Immature natural killer cell (primary cell): Measurements from ENCODE around the gene ZPBP. TPM values are rescaled to one million over a fixed set of nuclear protein-coding genes. Genes with fewer than 3 reads are reported as not detected.

Source experiments
- DNase-seq, 3 donors: peaks; one replicate each; pipeline ENCODE4 v3.0.0; 2022; ENCODE audit warnings: mixed read lengths in 1 of 3
- H3K27ac Mint-ChIP-seq, 6 donors: one replicate each; pipeline ENCODE4 v1.8.0; 2020; ENCODE audit warnings: mixed read lengths in 6 of 6, mild to moderate bottlenecking in 5 of 6, inconsistent platforms in 4 of 6, moderate library complexity in 3 of 6
- H3K27me3 Mint-ChIP-seq, 3 donors: one replicate each; pipeline ENCODE4 v1.8.0; 2020 to 2021; ENCODE audit warnings: low read depth in 3 of 3, mild to moderate bottlenecking in 3 of 3, mixed read lengths in 3 of 3, moderate library complexity in 3 of 3, inconsistent platforms in 1 of 3
- H3K36me3 Mint-ChIP-seq, 3 donors: one replicate each; pipeline ENCODE4 v1.8.0; 2020; ENCODE audit warnings: mixed read lengths in 3 of 3, inconsistent platforms in 2 of 3, mild to moderate bottlenecking in 2 of 3
- H3K4me1 Mint-ChIP-seq, 2 donors: one replicate each; pipeline ENCODE4 v1.8.0; 2020; ENCODE audit warnings: inconsistent platforms in 2 of 2, mild to moderate bottlenecking in 2 of 2, mixed read lengths in 2 of 2, moderate library complexity in 1 of 2
- H3K4me3 Mint-ChIP-seq, 5 donors: one replicate each; pipeline ENCODE4 v1.8.0; 2020; ENCODE audit warnings: mild to moderate bottlenecking in 5 of 5, mixed read lengths in 5 of 5, inconsistent platforms in 3 of 5, moderate library complexity in 3 of 5
- H3K9me3 Mint-ChIP-seq, 6 donors: one replicate each; pipeline ENCODE4 v1.8.0; 2020; ENCODE audit warnings: mild to moderate bottlenecking in 6 of 6, mixed read lengths in 6 of 6, inconsistent platforms in 4 of 6, moderate library complexity in 3 of 6
- polyA plus RNA-seq, 3 donors: library from polyadenylated mRNA; unstranded; fragments of 300-500 nt; fragmentation: Illumina TruSeq; gene quantifications; one replicate each; pipeline ENCODE4 v1.2.3, GENCODE V29; 2021

The ZPBP gene
- polyA plus RNA-seq, 3 donors from 2014 or later, result 0.28 TPM; not detected in 2

DNA sequence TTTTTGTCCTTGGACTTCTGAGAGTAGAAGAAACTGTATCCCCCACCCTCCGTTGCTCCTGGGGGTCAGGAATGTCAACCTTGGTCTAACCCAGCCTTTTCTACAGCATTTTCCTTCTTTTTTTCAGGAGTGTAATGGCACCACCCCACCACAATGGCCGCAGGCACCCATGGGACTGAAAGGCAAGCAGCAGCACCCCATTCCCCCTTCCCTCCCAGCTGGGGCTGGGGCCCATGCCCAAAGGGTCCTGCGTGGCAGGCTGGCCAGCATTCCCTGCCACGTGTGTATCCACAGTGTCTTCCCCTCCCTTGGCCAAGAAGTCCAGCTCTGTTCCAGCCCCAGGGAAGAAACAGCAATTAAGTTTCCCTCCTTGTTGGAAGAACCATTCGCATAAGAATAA is 106.9 kb downstream of the ZPBP start:
- H3K4me3 Mint-ChIP-seq, result no peak overlapping the region
- peaks cover 0 to 2% (median 0%) of the 10 kb centered on the region in 3 donors for H3K27me3 Mint-ChIP-seq
- no peaks in the 10 kb centered on the region for H3K36me3 Mint-ChIP-seq
- no peak for DNase-seq
- H3K9me3 Mint-ChIP-seq, result peaks cover 0 to 45% (median 12%) of the 10 kb centered on the region in 6 donors
- H3K4me1 Mint-ChIP-seq, result no peaks in the 10 kb centered on the region
- H3K27ac Mint-ChIP-seq, result no peak overlapping the region

DNA sequence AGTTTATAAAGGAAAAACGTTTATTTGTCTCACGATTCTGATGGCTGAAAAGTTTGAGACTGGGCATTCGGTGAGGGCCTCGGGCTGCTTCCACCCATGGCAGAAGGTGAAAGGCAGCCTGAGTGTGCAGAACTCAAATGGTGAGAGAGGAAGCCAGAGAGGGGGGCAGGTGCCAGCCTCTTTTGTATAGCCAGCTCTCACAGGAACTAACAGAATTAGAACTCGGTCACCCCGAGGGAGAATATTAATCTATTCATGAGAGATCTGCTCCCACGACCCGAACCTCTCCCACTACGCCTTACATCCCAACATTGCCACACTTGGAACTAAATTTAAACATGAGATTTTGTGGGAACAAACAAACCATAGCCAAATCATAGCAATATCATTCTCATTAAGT is 112.6 kb downstream of the ZPBP start:
- peaks cover 0 to 4% (median 0%) of the 10 kb centered on the region in 6 donors for H3K9me3 Mint-ChIP-seq
- H3K4me3 Mint-ChIP-seq, result no peak overlapping the region
- no peaks in the 10 kb centered on the region for H3K36me3 Mint-ChIP-seq
- peaks cover 0 to 1% (median 0%) of the 10 kb centered on the region in 3 donors for H3K27me3 Mint-ChIP-seq
- H3K4me1 Mint-ChIP-seq, result no peaks in the 10 kb centered on the region
- H3K27ac Mint-ChIP-seq, result no peak overlapping the region
- DNase-seq, result no peak

DNA sequence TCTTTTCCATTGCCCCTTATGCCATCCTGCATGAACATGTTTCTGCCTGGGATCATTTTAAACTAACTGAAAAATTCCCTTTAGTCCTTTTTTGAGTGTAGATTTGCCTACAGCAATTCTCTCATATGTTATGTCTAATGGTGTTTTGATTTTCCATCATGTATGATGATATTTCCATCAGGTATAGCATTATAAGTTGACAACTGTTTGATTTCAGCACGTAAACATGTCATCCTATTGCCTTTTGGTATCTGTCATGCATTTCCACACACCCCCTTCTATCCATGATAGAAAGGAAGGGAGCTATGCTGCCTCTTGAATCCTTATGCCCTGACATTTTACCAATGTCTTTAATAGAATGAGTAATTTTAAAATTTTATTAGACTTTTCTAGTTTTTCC is 116.8 kb downstream of the ZPBP start:
- H3K9me3 Mint-ChIP-seq, result peaks cover 0 to 4% (median 0%) of the 10 kb centered on the region in 6 donors
- no peaks in the 10 kb centered on the region for H3K36me3 Mint-ChIP-seq
- no peak overlapping the region for H3K4me3 Mint-ChIP-seq
- no peak overlapping the region for H3K27ac Mint-ChIP-seq
- H3K4me1 Mint-ChIP-seq, result no peaks in the 10 kb centered on the region
- peaks cover 0 to 3% (median 1%) of the 10 kb centered on the region in 3 donors for H3K27me3 Mint-ChIP-seq
- no peak for DNase-seq

DNA sequence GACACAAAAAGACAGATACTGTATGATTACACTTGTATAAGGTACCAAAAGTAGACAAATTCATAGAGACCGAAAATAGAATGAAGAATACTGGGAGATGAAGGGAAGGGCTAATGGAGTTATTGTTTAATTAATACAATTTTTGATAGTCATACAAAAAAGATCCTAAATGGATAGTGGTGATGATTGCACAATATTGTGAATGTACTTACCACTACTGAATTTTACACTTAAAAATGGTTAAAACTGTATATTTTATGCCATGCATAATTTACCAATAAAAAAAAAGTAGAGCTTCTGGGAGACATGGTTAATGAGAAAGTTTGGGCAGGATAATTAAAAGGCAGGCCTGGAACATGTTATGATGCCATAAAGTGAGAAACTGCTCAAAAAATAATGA is 119.0 kb downstream of the ZPBP start:
- no peak for DNase-seq
- Mint-ChIP-seq H3K4me1 (no peaks in the 10 kb centered on the region), H3K27me3 (peaks cover 0 to 3% (median 3%) of the 10 kb centered on the region in 3 donors), H3K4me3 (no peak overlapping the region), H3K27ac (no peak overlapping the region), H3K9me3 (peaks cover 0 to 3% (median 0%) of the 10 kb centered on the region in 6 donors), H3K36me3 (no peaks in the 10 kb centered on the region)

DNA sequence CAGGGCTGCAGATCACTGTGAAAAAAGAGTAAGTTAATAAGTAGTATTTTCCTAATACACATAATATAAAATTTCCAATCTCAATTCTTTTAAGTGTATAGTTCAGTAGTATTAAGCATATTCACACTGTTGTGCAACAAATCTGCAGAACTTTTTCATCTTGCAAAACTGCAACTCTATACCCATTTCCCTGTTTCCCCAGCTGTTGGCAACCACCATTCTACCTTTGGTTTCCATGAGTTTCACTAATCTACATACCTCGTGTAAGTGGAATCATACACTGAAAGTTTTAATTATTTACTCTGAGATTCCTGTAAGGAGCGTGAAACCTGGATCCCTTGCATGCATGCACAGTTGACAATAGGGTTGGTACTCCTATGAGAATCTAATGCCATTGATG is 155.4 kb downstream of the ZPBP start:
- no peaks in the 10 kb centered on the region for H3K36me3 Mint-ChIP-seq
- no peaks in the 10 kb centered on the region for H3K4me1 Mint-ChIP-seq
- no peaks in the 10 kb centered on the region for H3K27me3 Mint-ChIP-seq

DNA sequence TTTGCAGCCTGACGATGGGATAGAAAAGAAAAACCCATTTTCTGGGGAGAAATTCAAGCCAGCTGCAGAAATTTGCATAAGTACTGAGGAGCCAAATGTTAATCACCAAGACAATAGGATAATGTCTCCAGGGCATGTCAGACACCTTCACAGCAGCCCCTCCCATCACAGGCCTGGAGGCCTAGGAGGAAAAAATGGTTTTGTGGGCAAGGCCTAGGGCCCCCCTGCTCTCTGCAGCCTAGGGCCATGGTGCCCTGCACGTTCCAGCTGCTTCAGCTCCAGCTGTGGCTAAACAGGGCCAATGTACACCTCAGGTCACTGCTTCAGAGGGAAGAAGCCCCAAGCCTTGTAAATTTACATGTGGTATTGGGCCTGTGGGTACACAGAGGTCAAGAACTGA is 161.4 kb downstream of the ZPBP start:
- DNase-seq, result no peak
- H3K4me1 Mint-ChIP-seq, result no peaks in the 10 kb centered on the region
- H3K36me3 Mint-ChIP-seq, result no peaks in the 10 kb centered on the region
- H3K9me3 Mint-ChIP-seq, result peaks cover 2 to 29% (median 9%) of the 10 kb centered on the region in 6 donors
- H3K4me3 Mint-ChIP-seq, result no peak overlapping the region
- no peak overlapping the region for H3K27ac Mint-ChIP-seq
- no peaks in the 10 kb centered on the region for H3K27me3 Mint-ChIP-seq

More for the DNA sequence above, 155.4 kb downstream of the ZPBP start:
- H3K9me3 Mint-ChIP-seq, result peaks cover 2 to 24% (median 5%) of the 10 kb centered on the region in 6 donors
- H3K4me3 Mint-ChIP-seq, result no peak overlapping the region
- DNase-seq, result no peak
- H3K27ac Mint-ChIP-seq, result no peak overlapping the region

DNA sequence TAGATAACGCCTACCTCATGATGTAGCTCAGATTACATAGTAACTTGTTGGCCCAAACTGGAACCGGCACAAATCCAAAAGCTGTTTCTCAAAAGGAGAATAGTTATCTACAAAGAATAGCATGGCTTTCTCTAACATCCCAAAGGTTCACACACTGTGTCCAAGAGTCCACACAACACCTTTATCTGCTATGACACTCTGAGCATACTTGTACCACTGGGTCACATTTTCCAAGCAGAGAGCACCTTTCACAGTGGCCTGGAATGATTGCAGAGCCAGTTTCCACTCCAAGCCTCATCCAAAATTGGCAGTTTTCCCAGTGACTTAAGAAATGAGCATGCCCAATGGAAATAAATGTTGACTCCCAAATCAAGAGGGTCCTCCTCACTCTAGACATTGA is 164.3 kb downstream of the ZPBP start:
- Mint-ChIP-seq H3K4me1 (no peaks in the 10 kb centered on the region), H3K4me3 (no peak overlapping the region), H3K9me3 (peaks cover 7 to 29% (median 9%) of the 10 kb centered on the region in 6 donors), H3K36me3 (no peaks in the 10 kb centered on the region), H3K27ac (no peak overlapping the region), H3K27me3 (no peaks in the 10 kb centered on the region)
- no peak for DNase-seq

DNA sequence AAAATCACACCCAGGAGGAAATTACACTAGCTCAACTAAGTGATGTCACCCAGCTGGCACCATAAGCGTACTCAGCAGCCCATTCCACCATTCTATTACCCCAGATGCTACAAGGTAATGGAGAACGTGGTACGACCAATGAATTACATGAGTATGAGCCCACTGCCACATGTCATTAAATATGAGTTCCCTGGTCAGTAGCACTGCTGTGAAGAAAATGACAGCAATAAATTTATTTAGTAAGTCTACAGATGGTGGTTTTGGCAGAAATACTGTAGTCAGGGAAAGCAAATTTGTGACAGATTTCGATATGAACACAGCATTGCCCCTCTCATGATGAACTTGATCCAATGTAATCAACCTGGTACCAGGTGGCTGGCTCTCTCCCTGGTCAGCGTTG is 165.4 kb downstream of the ZPBP start:
- Mint-ChIP-seq H3K27ac (no peak overlapping the region), H3K9me3 (peaks cover 5 to 26% (median 9%) of the 10 kb centered on the region in 6 donors), H3K4me1 (no peaks in the 10 kb centered on the region), H3K36me3 (no peaks in the 10 kb centered on the region), H3K27me3 (no peaks in the 10 kb centered on the region), H3K4me3 (no peak overlapping the region)
- no peak for DNase-seq

DNA sequence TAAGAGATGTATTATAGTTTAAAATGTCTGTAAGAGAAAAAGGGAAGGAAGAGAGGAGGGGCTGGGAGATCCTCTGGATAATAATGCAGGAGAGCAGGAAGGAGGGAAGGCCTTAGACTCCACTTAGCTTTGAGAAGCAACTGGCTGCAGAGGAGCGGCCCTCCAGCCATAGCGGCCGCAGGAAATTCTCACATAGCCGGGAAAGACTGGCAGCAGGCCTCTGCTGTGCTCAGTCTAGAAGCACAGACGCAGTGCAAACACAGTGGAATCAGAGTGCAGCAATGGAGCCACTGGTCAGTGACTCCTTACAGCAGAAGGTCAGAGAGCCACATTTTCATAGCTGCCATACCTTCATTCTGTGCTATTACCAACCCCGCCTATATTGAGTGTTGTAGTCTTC is 166.3 kb downstream of the ZPBP start:
- no peak overlapping the region for H3K4me3 Mint-ChIP-seq
- no peak for DNase-seq
- H3K36me3 Mint-ChIP-seq, result no peaks in the 10 kb centered on the region
- H3K27ac Mint-ChIP-seq, result no peak overlapping the region
- no peaks in the 10 kb centered on the region for H3K27me3 Mint-ChIP-seq
- peaks cover 5 to 20% (median 8%) of the 10 kb centered on the region in 6 donors for H3K9me3 Mint-ChIP-seq
- no peaks in the 10 kb centered on the region for H3K4me1 Mint-ChIP-seq

DNA sequence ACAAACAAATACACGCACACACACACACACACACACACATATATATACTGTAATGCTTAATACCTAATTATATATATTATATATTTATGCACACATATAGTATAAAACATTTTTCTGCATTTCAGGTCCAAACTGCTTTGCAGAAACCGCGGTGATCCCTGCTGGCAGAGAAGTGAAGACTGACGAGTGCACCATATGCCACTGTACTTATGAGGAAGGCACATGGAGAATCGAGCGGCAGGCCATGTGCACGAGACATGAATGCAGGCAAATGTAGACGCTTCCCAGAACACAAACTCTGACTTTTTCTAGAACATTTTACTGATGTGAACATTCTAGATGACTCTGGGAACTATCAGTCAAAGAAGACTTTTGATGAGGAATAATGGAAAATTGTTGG is 181.1 kb downstream of the ZPBP start:
- DNase-seq, result no peak
- no peak overlapping the region for H3K27ac Mint-ChIP-seq
- H3K4me3 Mint-ChIP-seq, result no peak overlapping the region
- H3K4me1 Mint-ChIP-seq, result no peaks in the 10 kb centered on the region
- no peaks in the 10 kb centered on the region for H3K36me3 Mint-ChIP-seq
- H3K9me3 Mint-ChIP-seq, result peaks cover 0 to 10% (median 2%) of the 10 kb centered on the region in 6 donors
- peaks cover 0 to 3% (median 2%) of the 10 kb centered on the region in 3 donors for H3K27me3 Mint-ChIP-seq

DNA sequence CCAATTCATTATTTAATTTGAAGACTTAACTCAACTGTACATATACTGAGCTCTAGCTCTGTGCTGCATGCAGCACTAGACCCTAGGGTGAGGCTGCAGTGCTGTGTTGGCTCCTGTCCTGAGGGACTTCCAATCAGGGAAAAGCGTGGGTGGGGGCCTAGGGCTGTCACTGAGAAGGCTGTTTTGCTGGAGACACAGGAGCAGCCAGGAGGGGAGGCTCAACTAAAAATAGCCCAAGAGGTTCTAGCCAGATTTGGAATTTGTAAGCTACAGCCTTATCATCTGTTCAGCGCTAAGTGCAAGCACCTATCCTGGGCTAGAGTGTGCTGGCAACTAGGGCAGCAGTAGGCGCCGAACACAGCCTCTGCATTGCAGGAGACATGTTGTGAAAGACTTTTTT is 198.5 kb downstream of the ZPBP start:
- H3K9me3 Mint-ChIP-seq, result peaks cover 0 to 13% (median 2%) of the 10 kb centered on the region in 6 donors
- H3K4me3 Mint-ChIP-seq, result no peak overlapping the region
- peaks cover 0 to 2% (median 0%) of the 10 kb centered on the region in 3 donors for H3K27me3 Mint-ChIP-seq
- no peaks in the 10 kb centered on the region for H3K4me1 Mint-ChIP-seq
- H3K36me3 Mint-ChIP-seq, result no peaks in the 10 kb centered on the region
- no peak for DNase-seq
- H3K27ac Mint-ChIP-seq, result no peak overlapping the region

DNA sequence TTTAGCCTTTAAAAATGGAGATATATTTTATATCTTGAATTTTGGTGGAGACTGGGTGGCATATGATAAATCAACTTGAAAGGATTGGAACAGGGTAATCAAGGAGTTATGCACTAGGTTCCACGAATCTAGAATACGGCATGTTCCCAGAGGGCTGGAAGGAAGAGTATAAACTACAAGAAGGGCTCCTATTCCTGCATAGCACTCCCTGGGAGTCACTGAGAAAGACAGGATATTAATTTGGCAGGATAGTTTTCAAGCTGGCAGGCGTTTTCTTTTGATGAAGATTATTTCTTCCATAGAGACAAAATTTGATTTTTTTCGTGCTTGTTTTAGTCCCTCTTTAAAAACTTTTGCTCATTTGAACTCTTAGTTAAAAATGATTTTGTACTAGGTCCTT is 199.9 kb downstream of the ZPBP start:
- Mint-ChIP-seq H3K27me3 (peaks cover 0 to 2% (median 0%) of the 10 kb centered on the region in 3 donors), H3K4me3 (no peak overlapping the region), H3K36me3 (no peaks in the 10 kb centered on the region), H3K9me3 (peaks cover 0 to 5% (median 2%) of the 10 kb centered on the region in 6 donors), H3K27ac (no peak overlapping the region), H3K4me1 (no peaks in the 10 kb centered on the region)
- DNase-seq, result no peak

DNA sequence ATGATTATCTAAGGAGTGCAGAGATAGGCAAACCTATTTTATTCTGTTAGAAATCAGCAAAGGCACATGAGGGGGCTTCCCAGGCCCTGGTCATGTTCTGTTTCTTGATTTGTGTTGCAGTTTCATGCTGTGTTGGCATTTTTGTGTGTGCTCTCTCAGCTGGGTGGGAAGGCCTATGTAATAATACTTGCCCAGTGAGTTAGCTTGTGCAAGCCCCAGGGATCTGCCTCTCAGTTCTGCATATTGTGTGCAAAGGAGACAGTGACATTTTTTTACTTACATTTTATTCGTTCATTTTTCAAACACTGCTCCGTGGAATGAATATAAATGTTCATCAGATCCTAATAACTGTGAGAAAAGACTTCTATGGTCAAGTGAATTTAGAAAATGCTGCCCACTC is 200.6 kb downstream of the ZPBP start:
- Mint-ChIP-seq H3K4me3 (no peak overlapping the region), H3K27ac (no peak overlapping the region), H3K9me3 (peaks cover 0 to 5% (median under 1%) of the 10 kb centered on the region in 6 donors), H3K36me3 (no peaks in the 10 kb centered on the region), H3K27me3 (no peaks in the 10 kb centered on the region), H3K4me1 (no peaks in the 10 kb centered on the region)
- no peak for DNase-seq
